Measurements from ENCODE around the gene STAC3.

STAC3 gene

DNA sequence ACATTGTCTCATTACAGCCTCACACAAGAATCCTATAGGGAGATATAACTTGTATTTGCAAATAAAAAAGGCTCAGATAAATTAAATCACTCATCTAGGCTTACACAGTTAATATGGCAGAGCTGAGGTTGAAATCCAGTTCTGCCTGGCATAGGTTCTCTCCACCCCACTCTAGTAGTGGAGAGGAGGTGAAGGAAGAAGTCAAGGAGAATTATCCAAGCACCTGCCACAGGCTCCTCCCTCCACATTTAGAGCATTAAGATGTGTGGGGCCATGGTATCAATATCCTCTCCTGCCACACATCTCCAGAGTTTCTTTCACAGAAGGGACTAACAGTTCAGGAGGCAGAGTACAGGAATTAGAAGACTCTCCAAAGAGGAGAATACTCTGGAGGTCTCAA, 22.5 kb upstream of the STAC3 start:
- no peak for DNase-seq (ENCODE audit: low read depth)

DNA sequence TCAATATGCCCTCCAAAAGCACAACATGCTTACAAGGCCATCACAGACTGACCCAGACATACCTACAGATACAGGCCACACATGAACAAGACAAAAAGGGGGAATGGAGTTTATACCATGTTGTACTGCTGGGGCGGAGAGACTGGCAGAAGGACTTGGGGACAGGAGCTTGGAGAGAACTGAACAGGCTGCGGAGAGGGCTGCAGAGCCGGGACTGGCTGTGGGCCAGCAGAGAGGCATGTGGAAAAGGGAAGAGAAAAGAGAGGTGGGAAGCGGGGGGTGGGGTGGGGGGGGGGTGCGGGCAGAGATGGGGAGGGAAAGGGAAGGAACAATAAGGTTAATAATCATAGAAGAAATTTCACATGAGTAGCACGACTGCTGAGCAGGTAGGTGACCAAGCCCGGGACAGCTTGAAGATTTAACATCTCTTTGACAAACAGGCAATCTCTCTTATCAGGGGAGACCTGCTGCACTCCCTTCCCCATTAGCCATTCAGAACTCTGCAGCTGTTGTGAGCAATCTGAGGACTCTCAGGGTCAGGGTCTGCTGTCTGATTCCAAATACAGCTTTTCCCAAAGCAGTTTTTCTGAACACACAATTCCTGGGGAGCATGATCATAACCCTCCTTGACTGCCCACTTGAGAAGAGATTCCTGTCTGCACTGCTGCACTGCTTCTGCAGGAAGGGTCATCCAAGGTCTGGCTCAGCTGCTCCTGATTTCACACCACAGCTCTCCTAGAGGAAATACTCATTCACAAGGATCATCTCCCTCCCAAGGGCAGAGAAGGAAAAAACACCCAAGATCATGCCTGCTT, 21.6 kb upstream of the STAC3 start:
- no peak overlapping the region for H3K4me3 ChIP-seq (ENCODE audit: low read length)
- TF ChIP-seq, protein P1, sequence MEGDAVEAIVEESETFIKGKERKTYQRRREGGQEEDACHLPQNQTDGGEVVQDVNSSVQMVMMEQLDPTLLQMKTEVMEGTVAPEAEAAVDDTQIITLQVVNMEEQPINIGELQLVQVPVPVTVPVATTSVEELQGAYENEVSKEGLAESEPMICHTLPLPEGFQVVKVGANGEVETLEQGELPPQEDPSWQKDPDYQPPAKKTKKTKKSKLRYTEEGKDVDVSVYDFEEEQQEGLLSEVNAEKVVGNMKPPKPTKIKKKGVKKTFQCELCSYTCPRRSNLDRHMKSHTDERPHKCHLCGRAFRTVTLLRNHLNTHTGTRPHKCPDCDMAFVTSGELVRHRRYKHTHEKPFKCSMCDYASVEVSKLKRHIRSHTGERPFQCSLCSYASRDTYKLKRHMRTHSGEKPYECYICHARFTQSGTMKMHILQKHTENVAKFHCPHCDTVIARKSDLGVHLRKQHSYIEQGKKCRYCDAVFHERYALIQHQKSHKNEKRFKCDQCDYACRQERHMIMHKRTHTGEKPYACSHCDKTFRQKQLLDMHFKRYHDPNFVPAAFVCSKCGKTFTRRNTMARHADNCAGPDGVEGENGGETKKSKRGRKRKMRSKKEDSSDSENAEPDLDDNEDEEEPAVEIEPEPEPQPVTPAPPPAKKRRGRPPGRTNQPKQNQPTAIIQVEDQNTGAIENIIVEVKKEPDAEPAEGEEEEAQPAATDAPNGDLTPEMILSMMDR (conservative IDR thresholded peaks at IDR 0.05; ENCODE audit: low read length): peak; percentile 19
- DNase-seq (ENCODE audit: low read depth): peak; percentile 61

More for the DNA sequence above, 22.5 kb upstream of the STAC3 start:
- H3K4me3 ChIP-seq (ENCODE audit: low read length): no peak overlapping the region
- TF ChIP-seq, protein P1 (conservative IDR thresholded peaks at IDR 0.05; ENCODE audit: low read length): no peak

DNA sequence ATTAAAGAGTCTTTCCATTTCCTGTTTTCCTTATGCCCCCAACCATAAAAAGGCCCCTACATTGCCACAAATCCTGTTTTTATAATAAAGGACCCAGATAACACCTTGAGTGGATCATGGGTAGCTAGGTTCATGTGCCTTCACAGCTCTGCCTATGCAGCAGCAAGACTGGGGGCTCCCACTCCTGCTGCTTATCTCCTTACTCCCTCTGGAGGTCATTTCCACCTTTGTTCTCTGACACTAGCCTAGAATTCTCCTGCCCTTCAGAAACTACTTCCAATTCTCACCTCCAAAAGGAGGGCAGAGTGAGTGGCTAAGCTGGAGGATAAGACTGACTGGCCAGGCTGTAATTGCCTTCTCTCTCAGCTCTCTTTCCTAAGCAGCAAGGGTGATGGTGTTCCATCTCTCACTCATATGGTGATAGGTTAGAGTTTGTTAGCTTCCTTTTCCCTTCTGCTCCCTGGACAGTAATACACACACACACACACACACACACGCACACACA, 20.0 kb upstream of the STAC3 start:
- H3K4me3 ChIP-seq (ENCODE audit: low read length): no peak overlapping the region
- TF ChIP-seq, protein P1 (conservative IDR thresholded peaks at IDR 0.05; ENCODE audit: low read length): no peak
- DNase-seq (ENCODE audit: low read depth): no peak

- DNase-seq (ENCODE audit: low read depth): no peak
- TF ChIP-seq, protein P1 (conservative IDR thresholded peaks at IDR 0.05; ENCODE audit: low read length): no peak
- H3K4me3 ChIP-seq (ENCODE audit: low read length): no peak overlapping the region
These were observed 17.3 kb upstream of the STAC3 start for GRCh38 chr12:57268264-57268663.

DNA sequence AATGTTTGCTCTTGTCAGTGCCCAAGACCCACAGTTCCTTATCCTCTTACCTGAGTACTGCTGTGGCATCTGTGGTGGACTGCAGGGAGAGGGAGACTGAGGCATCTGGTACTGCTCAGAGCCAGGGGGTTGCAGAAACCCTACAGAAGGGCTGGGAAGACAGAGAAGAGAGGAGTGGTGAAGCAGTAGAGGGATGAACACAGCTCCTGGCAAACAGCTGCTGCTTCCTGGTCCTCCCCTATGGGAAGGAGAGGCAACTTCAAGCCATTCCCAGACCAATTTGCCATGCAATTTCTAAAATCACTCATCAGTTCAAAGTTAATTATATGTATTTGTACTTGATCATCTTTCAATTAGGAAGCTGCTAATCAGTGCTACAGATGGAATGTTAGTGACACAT, 15.7 kb upstream of the STAC3 start:
- no peak overlapping the region for H3K4me3 ChIP-seq (ENCODE audit: low read length)
- TF ChIP-seq, protein P1 (conservative IDR thresholded peaks at IDR 0.05; ENCODE audit: low read length): no peak
- DNase-seq (ENCODE audit: low read depth): no peak

- TF ChIP-seq, protein P1 (conservative IDR thresholded peaks at IDR 0.05; ENCODE audit: low read length): no peak
- no peak overlapping the region for H3K4me3 ChIP-seq (ENCODE audit: low read length)
- no peak for DNase-seq (ENCODE audit: low read depth)
These were observed 12.1 kb upstream of the STAC3 start for GRCh38 chr12:57263096-57263495.

All from AG10803 (cell line).